AG04450 (cell line): ENCODE data around the gene LRP1B. TPM values are rescaled to one million over a fixed set of nuclear protein-coding genes. Genes with fewer than 3 reads are reported as not detected.

Experiments used
- CTCF ChIA-PET: fragments of 300-600, 350-600 bp; formaldehyde crosslinking; extraction: SDS; loops from one replicate; lab custom pipeline; 2022; ENCODE audit warnings: antibody characterized with exemption, inconsistent platforms; lab: Charles Lee
- POLR2A ChIA-PET: fragments of 350-600 bp; formaldehyde crosslinking; extraction: SDS; loops from one replicate; lab custom pipeline; 2021; ENCODE audit warnings: antibody characterized with exemption, inconsistent platforms; lab: Yijun Ruan, JAX
- DNase-seq: peaks from one replicate; pipeline ENCODE4 v3.0.0-alpha.2; 2011; ENCODE audit warnings: low read depth, low spot score
- H3K27ac ChIP-seq: one replicate; pipeline ENCODE4 v1.5.1; 2012; ENCODE audit warnings: low read depth, low read length, control low read depth
- H3K27me3 ChIP-seq: one replicate; pipeline ENCODE4 v1.6.0; 2012; ENCODE audit warnings: low read length; ENCODE audit not compliant: control insufficient read depth, insufficient read depth
- H3K4me3 ChIP-seq: 2 replicates; pipeline ENCODE4 v1.5.1; 2011; ENCODE audit warnings: mild to moderate bottlenecking, low read depth, low read length, control low read depth
- H3K9me3 ChIP-seq: 2 replicates; pipeline ENCODE4 v1.5.1; 2012; ENCODE audit warnings: low read length; ENCODE audit not compliant: control insufficient read depth, insufficient read depth
- polyA plus RNA-seq: library from polyadenylated mRNA; depleted of rRNA; stranded (reverse); fragments of >200 nt; gene quantifications from 2 replicates; pipeline ENCODE4 v1.2.3, GENCODE V29; 2011
- TF ChIP-seq, protein P1 (sequence below): IDR thresholded peaks from 2 replicates; pipeline ENCODE4 v1.5.1; 2011; ENCODE audit warnings: low read depth, low read length, control low read depth, inconsistent platforms

Gene LRP1B
- polyA plus RNA-seq, 1 experiment: 0.15 TPM

DNA sequence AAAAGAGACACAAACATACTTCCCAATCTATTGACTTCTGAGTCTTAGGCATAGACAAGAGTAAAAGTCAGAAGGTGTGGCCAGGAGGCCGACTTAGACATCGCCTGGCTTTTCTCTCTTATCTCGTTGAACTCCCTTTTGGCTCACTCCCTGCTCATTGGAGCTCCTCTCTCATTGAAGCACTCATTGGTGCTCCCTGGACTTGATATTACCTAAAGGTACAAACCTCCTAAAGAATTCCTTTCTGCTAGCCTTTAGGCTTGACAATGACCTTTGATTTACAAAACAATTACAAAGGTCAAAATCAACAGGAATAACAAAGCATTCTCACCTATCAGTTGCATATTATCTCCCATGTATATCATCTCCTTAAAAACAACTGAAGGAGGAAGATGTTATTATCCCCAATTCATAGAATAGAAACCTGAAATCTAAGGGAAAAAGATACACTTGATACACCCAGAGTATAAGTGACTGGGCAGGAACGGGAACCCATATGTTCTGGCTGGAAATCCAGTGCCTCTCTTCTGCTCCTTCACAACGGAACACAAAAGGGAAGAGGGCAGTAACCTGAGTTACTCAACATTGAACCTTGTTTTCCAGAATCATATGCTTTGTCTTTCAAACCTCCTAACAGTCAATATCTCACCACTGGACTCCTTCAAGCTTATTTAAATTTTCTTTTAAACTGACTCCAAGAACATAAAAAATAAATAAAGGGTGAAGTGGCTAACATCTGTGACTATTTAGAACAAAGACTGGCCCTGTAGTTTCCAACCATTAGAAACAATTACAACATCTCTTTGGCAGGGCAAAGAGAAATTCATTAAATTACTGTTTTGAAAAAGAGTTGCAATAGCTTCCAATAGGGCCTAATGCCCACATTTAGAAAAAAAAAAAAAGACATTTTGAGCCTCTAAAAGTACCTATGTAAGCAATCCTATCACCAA, 1247.9 kb downstream of the LRP1B start:
- no peak overlapping the region for H3K4me3 ChIP-seq
- ChIA-PET CTCF (interaction anchor here (0.7 kb wide), 1 partner anchor 307 kb away, joined by 3 read pairs; no protein-coding TSS in a partner anchor), POLR2A (no interaction called here)
- no peak for DNase-seq
- peak overlapping the region; percentile 3 for H3K27ac ChIP-seq
- TF ChIP-seq, protein P1, sequence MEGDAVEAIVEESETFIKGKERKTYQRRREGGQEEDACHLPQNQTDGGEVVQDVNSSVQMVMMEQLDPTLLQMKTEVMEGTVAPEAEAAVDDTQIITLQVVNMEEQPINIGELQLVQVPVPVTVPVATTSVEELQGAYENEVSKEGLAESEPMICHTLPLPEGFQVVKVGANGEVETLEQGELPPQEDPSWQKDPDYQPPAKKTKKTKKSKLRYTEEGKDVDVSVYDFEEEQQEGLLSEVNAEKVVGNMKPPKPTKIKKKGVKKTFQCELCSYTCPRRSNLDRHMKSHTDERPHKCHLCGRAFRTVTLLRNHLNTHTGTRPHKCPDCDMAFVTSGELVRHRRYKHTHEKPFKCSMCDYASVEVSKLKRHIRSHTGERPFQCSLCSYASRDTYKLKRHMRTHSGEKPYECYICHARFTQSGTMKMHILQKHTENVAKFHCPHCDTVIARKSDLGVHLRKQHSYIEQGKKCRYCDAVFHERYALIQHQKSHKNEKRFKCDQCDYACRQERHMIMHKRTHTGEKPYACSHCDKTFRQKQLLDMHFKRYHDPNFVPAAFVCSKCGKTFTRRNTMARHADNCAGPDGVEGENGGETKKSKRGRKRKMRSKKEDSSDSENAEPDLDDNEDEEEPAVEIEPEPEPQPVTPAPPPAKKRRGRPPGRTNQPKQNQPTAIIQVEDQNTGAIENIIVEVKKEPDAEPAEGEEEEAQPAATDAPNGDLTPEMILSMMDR: no peak
- H3K9me3 ChIP-seq: no peaks in the 10 kb centered on the region
- no peaks in the 10 kb centered on the region for H3K27me3 ChIP-seq

DNA sequence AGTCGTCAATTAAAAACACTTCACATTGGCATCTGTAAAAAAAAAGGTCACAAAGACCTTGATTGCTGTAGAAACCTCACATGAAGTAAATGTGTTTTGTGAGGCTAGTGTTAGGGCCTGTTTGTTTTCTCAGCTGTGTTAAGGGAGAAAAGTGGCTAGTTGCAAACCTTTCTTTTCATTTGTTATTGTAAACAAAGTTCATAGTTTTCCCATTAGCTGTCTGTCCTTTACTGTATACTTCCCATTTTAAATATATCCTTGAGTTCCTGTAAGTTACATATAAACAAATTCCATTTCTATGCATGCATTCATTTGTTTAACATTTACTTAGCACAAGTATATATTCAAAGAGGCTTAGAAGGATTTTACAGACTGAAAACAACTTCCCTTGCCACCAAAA, 1250.2 kb downstream of the LRP1B start:
- peak; percentile 79 for DNase-seq
- TF ChIP-seq, protein P1: no peak
- Histone ChIP-seq H3K27ac (no peak overlapping the region), H3K27me3 (no peaks in the 10 kb centered on the region), H3K9me3 (no peaks in the 10 kb centered on the region), H3K4me3 (no peak overlapping the region)
- CTCF ChIA-PET: interaction anchor here (1.9 kb wide), 1 partner anchor 17 kb away, joined by 12 read pairs; no protein-coding TSS in a partner anchor
- POLR2A ChIA-PET: no interaction called here

DNA sequence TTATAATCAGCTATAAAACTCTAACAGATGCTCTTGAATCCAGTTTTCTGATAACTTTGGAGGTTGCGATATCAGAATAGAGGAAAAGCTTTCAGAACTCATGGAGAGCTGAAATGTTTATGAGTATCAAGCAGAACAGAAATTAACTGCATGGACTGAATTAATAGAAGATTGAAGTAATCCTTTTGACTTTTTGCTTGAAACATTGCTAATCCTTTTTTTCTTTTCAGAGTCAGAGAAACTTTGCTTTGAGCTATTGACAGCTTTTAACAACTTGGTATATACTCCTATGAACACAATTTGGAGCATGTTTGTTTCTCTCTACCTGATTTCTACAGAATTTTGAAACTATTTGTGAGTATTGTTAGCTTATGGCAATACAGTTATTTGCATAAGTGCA, 1254.8 kb downstream of the LRP1B start:
- ChIA-PET POLR2A (no interaction called here), CTCF (interaction anchor here (2.5 kb wide), 1 partner anchor 12 kb away, joined by 9 read pairs; no protein-coding TSS in a partner anchor)
- DNase-seq: no peak
- TF ChIP-seq, protein P1: no peak
- Histone ChIP-seq H3K27ac (no peak overlapping the region), H3K27me3 (no peaks in the 10 kb centered on the region), H3K4me3 (no peak overlapping the region), H3K9me3 (peaks cover 4% of the 10 kb centered on the region; the same call in 1 of the 2 replicates)

DNA sequence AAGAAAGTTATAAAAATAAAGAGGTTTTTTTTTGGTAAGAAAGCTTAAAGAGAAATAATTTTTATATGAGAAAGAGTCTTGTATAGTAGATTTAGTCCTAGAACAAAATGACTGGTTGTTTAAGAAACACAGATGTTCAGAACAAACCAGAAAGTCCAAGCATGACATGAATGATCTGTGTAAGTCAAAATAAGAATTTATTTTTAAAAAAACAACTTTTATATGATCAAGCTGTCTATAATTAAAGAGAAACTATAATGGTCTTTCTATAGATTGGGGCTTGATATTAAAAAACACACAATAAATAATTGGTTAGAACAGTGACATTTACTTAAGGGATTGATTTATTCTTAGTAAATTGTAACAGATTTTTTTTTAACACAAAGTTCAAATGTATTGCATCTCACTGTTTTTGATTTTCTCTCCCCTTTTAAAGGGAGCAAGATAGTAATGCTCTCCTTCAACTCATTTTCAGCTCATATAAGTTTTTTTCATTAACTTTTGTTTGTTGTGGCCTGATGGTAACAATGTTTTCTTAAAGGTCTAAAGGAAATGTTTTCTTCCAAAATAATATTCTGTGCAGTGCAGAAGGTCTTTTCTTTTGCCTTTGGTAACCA, 1256.8 kb downstream of the LRP1B start:
- TF ChIP-seq, protein P1: no peak
- Histone ChIP-seq H3K4me3 (no peak overlapping the region), H3K27ac (no peak overlapping the region), H3K9me3 (peaks cover 5% of the 10 kb centered on the region; the same call in 1 of the 2 replicates), H3K27me3 (no peaks in the 10 kb centered on the region)
- ChIA-PET POLR2A (no interaction called here), CTCF (interaction anchor here (0.9 to 1.6 kb wide), 3 partner anchors 10 to 288 kb away, joined by 3 to 14 read pairs (median 4); no protein-coding TSS in a partner anchor)
- DNase-seq: no peak
